Sigmoid colon (tissue), 4 donors: Measurements from ENCODE around the gene ARHGAP27.

Experiments used
- EP300 ChIP-seq, 4 donors: sonication (generic); formaldehyde crosslinking; IDR thresholded peaks; one replicate each; pipeline ENCODE4 v1.6.1; 2017; ENCODE audit warnings: antibody characterized with exemption in 4 of 4
- POLR2AphosphoS5 ChIP-seq, 4 donors: sonication (generic); formaldehyde crosslinking; IDR thresholded peaks; one replicate each; pipeline ENCODE4 v1.6.1; 2017; ENCODE audit warnings: antibody characterized with exemption in 4 of 4

GRCh38 chr17:45368651-45369050 lies 64.0 kb downstream of the ARHGAP27 start:
- no peak for TF ChIP-seq EP300 (IDR thresholded peaks at IDR 0.05)
- TF ChIP-seq POLR2AphosphoS5 (IDR thresholded peaks at IDR 0.05): no peak
